ENCODE data around the gene TRPM3.
"Not testable (repeated sequence)": the region's sequence is repeated elsewhere in the genome, so short reads cannot be mapped to it uniquely, and the experiment has no call there.

The TRPM3 gene

DNA sequence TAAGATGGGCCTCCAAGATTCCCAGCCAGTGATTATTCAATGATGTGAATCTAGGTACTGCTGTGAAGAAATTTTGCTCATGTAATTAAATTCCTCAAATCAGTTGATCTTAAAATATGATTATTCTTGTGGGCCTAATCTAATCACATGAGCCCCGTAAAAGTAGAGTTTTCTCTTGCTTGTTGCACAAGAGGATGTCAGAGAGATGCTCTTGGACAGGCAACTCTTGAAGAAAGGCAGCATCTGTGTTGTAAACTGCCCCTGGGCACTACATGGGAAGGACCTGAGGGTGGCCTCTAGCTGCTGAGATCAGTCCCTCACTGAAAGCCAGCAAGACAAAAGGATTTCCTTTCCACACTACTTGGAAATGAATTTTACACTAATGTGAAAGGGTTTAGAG is 132.9 kb downstream of the TRPM3 start:
- DNase-seq, result no peak

DNA sequence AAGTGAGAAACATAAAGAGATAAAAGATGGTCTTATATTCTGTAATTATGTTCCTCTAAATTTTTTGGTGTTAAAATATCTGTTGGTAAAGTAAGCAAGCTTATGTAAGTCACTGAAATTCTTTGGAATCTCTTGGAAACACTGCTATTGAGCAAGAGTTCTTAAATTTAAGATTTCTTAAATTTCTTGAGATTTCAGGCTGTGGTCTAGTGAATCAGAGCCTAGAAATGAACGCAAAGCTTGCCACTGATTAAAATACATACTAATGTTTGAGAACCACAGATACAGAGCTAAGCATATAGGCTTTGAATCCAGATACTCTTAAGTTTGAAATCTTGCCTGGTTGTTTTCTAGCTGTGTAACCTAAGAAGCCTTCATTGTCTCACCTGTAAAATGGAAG is 133.4 kb downstream of the TRPM3 start:
- DNase-seq, result no peak

DNA sequence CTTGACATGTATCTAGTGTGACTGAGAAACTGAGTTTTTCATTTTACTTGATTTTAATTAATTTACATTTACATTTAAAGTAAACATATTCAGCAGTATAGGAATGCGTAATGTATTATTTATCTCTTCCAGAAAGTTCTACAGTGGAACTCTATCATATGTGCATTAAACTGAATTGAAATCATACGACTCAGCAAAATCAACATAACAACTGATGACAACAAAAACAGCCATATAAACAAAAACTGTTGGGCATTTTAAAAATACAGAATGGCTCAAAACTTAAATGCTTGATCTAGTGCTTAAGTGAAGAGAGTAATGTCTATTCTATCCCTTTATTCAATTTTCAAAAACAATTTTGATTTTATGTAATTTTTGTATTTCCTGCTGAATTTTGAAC is 134.4 kb downstream of the TRPM3 start:
- no peak for DNase-seq

DNA sequence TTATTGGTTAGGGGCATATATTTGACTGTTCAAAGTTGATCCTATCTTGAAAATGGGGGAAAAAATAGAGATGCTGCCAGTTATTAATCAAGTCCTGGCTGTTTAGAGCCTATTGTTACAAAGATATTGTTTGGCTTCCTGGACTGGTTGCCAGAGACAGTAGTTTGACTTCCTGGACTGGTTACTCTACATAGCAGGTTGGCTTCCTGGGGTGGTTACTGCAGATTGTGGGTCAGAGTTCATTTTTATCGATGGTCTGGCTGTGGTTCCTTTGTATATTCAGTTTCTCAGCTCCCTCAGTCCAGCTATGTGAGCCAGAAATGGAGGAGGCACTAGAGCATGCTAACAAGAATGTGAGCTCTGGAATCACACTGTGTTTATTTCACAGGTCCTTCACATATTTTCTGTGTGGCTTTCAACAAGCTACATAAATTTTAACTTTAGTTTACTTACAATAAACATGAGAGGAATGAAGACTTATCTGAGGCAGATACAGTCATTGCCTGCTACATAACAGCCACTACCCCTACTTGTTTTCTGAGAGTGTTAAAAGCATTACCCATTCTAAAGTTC is 137.6 kb downstream of the TRPM3 start:
- no peak for DNase-seq

DNA sequence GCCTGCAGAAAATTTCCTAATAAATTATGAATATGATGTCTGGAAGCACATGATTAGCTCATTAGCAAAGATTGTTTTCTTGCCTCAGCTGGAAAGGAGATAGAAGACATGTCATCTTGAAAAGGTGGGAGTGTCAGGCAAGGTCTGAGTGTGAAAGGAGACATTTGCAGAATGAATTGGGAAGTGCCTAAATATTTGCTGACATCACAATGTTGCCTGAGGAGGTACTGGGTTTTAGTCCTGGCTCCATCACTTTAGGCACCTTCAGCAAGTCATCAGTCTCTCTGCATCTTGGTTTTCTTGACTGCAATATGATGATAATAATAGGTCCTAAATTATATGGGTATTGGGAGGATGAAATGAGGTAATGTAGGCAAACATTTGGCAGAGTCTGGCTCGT is 140.1 kb downstream of the TRPM3 start:
- DNase-seq, result no peak

DNA sequence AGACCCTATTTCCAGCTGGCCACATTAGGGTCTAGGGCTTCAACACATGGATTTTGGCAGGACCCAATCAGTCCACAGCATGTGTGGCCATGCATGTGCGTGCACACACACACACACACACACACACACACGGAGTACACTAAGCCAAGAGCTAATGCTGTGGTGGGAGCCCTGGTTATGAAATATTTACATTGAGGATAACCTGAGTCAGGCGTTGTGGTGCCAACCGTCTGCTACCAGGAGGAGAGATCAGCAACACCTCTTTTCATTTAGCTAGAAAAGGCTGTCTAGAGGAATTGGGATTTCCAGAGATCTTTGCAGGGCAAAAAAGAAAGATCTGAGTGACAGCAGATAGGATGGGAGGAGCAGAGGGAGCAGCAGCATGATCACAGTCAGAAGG is 141.5 kb downstream of the TRPM3 start:
- no peak for DNase-seq

DNA sequence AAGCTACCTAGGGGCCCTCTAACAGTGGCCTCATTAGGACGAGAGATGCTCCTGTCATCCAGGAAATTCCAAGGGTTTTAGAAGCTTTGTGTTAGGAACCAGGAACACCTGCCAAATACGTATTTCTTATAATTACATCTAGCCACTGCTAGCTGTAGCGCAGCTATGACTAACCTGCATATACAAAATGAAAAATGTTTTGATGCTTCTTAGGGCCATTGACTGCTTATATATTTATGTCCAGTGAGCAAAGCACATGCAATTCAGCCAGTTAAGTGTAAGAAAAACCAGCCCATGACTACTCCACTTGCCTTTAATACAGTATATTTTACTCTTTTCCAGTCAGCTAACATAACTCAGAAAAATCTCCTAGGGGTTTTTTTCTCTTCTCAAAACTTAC is 143.3 kb downstream of the TRPM3 start:
- DNase-seq, result no peak

DNA sequence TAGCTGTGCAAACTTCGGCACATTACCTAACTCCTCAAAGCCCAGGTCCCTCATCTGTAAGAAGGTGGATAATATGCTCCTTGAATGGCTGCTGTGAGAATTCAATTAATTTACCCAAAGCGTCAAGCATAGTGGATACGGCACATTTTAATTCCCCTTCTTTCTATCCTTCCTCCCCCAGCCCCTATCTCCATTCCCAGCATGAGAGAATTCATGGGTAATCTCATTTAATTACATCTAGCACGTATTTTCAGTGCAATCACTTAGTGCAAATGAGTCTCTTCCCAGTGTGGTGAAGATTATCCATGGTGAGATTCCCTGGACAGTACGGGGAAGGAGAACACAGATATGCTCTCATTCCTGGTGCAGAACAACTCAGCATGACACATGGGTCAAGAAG is 145.6 kb downstream of the TRPM3 start:
- no peak for DNase-seq

DNA sequence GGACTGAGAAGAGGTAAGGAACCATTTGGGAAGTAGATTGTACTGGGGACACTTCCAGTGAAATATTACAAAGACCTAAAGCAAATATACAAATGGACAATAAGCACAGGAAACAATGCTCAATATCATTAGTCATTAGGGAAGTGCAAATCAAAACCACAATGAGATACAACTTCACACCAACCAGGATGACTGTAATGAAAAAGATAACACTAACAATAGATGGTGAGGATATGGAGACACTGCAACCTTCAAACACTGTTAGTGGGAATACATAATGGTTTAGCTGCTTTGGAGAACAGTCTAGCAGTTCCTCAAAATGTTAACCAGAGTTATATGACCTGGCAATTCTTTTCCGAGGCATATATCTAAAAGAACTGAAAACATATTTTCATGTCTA is 149.7 kb downstream of the TRPM3 start:
- no peak for DNase-seq

DNA sequence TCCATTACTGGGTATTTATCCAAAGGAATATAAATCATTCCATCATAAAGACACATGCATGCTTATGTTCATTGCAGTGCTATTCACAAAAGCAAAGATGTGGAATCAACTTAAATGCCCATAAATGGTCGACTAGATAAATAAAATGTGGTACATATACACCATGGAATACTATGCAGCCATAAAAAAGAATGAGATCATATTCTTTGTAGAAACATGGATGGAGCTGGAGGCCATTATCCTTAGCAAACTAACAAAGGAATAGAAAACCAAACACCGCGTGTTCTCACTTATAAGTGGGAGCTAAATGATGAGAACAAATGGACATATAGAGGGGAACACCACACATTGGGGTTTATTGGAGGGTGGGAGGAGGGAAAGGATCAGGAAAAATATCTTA is 155.0 kb downstream of the TRPM3 start:
- DNase-seq, result not testable (repeated sequence)

DNA sequence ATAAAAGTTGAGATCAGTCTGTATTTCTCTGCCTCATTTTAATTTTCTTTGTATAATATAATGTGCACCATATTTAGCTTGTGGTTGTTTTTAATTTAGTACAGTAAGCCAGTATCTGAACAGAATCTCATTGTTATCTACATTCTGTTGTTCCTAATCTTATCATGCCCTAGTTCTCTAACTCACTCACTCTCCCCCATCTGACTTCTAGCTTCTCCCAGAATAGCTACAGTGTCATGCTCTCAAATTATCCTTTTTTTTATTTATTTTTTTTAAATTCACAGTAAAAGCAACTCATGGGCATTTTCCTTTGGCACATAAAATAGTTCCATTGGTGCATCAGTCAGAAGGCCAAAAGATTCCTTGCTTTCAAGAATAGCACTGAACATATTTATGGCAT is 156.6 kb downstream of the TRPM3 start:
- DNase-seq, result no peak

DNA sequence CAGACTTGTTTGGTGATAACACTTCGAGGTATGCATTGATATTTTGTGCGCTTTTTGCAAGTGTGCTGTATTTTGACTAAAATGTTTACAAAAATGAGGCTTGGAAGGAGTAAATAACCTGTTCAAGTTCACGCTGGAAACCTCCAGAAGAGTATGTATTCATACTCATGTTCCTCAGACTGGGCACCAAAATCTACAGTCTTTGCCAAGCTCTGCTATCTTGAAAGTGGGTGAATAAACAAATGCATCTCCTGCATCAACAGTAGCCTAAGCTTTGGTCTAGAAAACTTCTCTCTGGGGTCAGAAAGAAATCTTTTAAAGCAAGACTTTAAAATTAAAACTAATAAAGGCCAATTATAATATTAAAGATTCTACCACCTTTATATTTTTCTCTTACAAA is 157.9 kb downstream of the TRPM3 start:
- no peak for DNase-seq

DNA sequence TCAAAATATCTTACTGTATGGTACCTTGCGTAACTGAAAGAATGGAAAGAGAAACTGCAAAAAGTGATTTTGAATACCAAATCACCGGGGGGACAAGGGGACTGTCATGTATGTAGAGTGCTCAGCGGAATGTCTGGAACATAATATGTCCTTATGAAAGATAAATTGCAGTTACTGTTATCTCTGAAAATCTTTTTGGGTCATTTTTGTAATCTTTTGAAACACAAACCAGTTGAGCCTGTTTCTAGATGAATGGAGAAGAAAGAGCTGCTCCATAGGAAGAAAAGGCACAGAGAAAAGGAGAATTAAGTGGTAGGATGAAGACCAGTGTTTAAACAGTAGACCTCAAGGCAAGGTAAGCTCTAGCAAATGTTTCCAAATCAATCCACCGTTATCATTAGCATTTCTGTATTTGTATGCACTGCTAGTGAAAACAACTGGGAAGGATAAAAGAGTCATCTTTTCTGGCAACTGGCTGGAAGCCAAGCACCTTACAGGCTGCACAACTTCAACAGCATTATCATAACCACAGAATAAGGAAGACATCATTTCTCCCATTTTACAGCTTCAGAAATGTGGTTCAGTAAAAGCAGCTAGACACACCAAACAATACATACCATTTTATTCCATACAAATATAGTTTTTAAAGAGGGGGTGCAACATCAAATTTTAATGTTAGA is 158.5 kb downstream of the TRPM3 start:
- no peak for DNase-seq

DNA sequence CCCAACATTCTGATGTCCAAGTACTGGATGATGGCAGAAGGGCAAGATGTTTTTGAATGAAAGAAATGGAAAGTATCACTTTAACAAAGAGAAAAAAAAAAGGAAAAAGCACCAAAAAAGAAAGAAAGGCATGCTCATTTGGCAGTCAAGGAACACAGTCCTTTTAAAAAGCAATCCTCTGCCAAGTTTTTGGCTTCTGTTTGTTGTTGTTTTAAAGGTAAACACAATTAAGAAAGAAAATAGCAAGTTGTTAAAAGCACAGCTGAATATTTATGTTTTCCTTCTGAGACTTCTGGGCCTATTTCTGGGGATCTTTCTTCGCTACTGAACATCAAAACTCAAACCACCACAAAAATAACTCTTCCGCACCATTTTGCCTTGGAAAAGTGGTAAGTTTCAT is 162.1 kb downstream of the TRPM3 start:
- no peak for DNase-seq

DNA sequence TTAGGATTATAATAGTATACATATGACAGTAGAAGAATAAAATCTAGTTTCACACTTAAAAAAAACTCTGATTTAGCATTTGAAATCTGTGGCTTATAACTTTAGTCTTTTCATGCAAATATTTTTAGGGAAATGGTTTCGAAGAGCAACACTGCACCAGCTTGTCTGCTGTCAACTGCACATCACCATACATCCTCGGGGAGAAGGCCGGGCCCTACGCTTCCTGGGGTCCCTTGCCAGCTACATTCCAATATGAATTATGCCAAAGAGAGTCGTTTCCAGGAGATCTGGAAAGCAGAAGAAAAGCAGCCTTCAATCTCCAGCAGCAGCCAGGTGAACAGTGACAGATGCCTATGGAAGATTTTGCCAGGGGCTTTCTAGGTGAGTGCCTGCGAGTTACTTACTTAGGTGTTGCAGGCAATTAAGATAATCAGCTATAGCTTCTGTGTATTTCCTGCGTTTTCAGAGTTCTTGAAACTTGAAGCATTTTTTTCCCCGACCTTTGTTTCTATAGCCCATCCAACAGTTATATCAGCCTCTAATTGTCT is 166.8 kb downstream of the TRPM3 start:
- DNase-seq, result peak; percentile 60

DNA sequence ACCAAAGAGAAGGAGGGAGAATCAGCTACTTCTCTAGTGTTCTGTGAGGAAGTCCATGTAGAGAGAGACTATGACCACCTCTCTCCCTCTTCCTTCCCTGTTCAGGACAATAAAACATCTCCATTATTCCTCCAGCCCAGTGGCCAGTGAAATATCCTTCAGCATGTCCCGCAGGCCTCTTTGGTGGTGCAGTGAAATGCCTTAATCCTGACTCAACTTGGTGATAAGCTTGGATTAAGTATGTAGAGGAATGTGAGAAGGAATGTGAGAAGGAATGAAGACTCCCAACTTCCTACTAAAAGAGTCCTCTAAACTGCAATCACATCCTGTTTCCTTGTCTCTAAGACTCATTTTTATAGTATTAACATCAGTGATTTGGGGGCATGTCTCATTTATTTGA is 167.3 kb downstream of the TRPM3 start:
- DNase-seq, result peak; percentile 92

DNA sequence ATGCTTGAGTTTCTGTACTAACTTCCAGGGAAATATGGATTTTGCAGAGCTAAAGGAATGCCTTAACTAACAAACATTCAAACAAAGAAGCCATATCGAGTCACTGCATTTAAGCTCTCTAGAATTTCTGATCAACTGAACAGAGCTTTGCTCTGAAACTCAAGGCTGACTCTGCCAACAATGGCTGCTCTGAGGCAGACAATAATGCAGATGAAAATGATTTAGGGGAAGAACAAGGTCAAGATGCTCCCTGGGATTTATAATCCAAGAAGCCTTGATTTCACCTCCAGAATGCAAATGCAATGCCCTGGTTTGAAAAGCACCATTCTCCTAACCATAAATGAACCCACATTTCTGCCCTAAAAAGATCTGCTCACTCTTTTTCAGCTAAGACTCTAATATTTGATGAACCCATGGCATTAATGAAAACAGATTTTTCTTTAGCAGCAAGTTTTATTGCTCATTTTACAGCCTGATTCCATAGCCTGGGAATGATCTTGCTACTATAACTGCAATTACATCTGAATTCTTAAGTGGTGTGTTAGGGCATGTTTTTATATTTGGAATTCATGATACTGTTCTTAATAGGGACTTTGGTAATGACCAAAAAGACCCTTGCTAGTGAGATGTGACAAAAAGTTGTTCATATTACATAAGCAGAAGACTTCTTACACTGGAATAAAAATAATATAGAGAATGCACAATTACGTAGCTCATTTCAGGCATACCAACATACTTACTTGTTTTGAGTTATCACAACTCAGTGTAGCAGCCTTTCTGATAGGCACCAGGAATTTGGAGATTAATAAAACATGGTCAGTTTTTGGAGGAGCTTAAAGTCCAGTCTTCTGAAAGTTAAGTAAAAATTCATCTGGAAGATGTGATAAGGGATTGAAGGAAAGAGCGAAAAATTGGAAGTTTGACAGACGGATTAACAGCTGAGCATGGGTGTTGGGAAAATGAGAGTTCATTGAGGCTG is 169.4 kb downstream of the TRPM3 start:
- DNase-seq, result no peak

DNA sequence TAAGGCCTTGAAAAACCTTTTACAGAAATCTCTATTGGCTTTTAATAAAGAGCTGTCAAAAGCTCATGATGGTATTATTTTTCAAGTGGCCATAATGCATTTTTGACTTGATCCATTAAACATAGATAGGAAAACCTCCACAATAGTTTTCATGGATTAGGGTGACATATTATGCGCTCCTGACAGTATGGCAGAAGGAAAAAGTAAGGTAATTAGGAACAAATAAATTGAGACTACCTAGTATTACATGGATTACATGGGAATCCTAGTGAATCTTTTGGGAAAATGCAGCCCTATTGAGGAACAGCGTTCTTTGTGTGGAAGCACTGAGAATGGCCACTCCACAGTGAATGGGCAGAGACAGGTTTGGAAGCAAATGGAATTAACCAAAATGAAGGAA is 171.2 kb downstream of the TRPM3 start:
- no peak for DNase-seq

DNA sequence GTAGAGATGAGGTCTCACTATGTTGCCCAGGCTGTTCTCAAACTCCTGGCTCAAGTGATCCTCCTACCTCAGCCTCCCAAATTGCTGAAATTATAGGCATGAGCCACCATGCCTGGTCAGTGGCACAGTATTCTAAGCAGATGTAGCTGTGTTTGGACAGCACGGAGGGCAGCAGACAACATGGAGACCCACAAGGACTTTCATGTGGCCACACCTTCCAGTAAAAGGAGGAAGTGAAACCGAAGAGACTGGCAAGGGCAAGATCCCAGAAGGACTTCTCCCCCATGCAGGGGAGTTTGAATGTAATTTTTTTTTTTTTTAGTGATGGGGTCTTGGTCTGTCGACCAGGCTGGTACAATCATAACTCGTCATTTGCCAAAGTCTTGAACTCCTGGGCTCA is 172.2 kb downstream of the TRPM3 start:
- no peak for DNase-seq

DNA sequence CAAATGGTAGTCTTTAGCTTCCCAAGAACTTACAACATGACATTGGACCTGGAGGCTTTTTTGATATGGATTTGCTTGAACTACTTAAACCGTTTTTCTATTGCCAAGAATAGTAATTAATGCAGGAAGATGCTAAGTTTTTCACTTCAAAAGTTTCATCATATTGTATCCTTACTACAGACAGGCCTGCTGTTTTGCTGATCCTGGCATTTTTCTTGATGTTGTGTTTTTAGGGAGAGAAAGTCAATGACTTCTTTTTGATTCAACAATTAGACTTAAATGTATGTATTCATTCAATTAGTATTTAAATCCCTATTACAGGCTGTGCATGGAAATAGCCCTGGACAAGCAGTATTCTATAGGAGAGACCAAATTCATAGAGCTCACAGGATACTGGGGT is 172.7 kb downstream of the TRPM3 start:
- DNase-seq, result no peak

DNA sequence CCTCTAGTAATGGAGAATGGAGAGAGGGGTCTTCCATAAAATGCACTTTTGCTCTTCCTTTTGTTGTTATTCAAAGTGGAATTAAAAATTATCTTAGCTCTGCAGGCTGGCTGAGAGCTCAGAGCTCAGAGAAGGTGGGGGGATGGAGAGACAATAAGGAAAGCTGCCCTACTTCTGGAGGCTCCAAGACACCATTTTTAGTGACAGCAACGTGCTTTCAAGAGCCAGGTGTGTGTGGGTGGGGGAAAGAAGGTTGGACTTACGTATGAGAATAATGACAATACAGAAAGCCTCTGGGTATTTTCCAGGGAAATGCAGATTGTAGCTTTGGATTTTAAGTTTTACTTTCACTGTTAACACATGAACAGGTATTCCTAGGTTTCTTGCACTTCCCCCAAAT is 173.9 kb downstream of the TRPM3 start:
- no peak for DNase-seq

DNA sequence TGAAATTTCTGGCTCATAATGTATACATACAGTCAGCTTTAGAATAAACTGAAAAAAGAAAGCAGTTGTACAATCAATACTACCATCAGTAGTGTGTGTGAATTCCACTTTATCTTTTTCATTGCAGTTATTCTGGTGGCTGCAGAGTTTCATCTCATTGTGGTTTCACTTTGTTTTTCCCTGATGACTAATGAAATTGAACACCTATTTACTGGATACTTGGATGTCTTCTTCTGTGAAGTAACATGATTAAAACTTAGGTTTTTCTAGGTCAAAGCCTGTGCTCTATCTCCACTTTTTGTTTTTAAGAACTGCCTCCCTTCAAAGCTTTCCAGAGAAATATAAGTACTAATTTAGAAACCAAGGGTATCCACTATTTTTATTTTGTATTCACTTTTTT is 174.3 kb downstream of the TRPM3 start:
- DNase-seq, result no peak

DNA sequence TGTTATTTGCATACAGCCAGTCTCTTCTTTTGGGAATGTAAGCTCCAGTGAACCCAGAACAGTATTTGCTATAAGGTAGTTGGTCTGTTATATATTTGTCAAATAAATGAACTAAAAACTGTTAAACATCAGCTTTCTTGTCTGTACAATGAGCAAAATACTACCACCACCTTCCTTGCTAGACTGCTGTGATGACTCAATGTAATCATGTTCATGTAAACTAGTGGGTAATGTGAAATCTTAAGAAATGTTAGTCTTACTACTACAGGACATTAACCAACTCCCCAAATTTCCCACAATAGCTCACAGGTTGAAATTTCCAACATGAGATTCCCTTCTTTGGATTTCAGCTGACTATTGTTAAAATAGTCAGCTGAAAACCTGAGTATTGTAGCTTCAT is 176.1 kb downstream of the TRPM3 start:
- no peak for DNase-seq

DNA sequence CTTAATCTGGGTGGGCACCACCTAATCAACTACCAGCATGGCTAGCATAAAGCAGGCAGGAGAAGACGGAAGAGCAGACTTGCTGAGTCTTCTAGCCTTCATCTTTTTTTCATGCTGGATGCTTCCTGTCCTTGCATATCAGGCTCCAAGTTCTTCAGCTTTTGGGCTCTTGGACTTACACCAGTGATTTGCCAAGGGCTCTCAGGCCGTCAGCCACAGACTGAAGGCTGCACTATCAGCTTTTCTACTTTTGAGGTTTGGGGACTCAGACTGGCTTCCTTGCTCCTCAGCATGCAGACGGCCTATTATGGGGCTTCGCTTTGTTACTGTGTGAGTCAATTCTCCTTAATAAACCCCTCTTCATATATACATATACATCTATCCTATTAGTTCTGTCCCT is 180.2 kb downstream of the TRPM3 start:
- no peak for DNase-seq

Data from islet precursor cell (in vitro differentiated cells).